HPDE6-E6E7 (cell line): ENCODE measurements around the gene TBC1D2.
"Not testable (repeated sequence)": the region's sequence is repeated elsewhere in the genome, so short reads cannot be mapped to it uniquely, and the experiment has no call there.

Source experiments
- DNase-seq: peaks from one replicate; pipeline ENCODE4 v3.0.0; 2011; ENCODE audit warnings: missing footprints; ENCODE audit errors: extremely low spot score

TBC1D2 gene, protein sequence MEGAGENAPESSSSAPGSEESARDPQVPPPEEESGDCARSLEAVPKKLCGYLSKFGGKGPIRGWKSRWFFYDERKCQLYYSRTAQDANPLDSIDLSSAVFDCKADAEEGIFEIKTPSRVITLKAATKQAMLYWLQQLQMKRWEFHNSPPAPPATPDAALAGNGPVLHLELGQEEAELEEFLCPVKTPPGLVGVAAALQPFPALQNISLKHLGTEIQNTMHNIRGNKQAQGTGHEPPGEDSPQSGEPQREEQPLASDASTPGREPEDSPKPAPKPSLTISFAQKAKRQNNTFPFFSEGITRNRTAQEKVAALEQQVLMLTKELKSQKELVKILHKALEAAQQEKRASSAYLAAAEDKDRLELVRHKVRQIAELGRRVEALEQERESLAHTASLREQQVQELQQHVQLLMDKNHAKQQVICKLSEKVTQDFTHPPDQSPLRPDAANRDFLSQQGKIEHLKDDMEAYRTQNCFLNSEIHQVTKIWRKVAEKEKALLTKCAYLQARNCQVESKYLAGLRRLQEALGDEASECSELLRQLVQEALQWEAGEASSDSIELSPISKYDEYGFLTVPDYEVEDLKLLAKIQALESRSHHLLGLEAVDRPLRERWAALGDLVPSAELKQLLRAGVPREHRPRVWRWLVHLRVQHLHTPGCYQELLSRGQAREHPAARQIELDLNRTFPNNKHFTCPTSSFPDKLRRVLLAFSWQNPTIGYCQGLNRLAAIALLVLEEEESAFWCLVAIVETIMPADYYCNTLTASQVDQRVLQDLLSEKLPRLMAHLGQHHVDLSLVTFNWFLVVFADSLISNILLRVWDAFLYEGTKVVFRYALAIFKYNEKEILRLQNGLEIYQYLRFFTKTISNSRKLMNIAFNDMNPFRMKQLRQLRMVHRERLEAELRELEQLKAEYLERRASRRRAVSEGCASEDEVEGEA

GRCh38 chr9:98255578-98256296 is at the start of gene TBC1D2:
Gene TBC1D2 (minus strand): TSS chr9:98255649. CDS start chr9:98255541, 108 bp downstream.
- DNase-seq = peak; percentile 94

DNA sequence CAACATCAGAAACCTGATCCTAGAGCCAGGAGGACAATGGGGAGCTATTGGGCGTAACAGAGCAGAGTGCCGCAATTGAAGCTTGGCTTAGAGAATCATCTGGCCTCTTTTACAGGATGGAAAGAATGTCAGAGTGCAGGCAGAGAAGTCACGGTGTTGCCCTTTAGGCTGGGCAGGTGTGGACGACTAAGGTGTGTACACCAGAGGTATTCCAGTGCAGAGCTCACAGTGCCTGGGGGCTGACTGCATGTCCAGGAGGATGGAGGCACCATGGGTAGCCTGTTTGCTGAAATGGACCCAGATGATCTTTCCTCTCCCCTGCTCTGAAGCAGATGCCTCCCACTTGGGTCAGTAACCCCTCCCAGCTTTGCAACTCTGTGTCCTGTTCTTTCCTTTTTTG is 48.9 kb upstream of the TBC1D2 start:
- no peak for DNase-seq

DNA sequence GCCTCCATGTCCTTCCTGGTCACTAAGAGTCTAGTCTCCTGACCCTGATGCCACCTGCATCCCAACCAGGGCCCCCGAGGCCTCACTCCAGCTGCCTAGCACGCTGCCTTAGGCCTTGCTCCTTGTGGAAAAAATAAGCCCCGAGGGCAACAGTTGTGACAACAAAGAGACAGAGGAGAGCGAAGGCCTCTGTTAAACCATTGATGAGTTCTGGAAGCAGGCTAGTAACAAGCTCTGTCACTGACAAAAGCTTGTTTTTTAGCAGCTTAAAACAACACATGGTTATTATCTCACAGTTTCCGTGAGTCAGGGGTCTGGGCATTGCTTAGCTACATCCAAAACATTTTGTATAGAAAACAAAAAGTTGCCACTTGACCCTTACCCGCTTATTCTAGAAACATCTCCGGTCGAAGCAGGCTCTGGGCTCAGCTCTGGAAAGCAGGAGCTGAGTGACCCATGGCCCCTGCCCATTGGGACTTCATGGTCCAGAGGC is 48.2 kb upstream of the TBC1D2 start:
- DNase-seq = no peak

DNA sequence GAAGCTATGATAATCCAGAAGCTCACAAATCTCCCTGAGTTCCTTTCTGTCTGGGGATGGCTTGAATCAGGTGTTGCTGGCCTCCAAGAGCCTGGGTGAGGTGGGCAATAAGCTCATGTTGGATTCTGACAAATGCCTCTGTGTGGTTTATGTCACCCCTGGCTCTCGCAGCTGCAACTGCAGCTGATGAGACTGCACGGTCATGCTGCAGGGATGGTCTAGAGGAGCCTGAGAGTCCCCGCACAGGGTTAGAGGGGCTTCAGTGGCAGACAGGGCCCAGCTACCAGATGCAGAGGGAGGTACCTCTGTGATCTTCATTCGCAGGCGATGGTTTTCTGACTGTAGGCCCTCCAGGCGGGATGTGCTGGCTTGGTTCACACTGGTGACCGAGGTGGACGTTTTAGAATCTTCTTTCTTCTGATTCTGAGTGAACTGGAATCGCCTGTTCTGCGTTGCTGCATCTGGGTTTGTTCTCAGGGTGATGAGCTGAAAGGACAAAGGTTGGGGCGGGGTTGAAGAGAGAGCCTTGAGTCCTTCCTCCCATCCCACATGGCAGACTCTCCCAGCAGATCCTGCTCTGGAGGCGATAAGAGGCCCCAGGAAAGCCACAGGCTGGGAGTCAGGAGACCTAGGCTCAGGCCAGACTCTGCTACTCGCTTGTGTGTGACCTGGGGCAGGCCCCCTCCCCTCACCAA is 47.6 kb upstream of the TBC1D2 start:
- no peak for DNase-seq

DNA sequence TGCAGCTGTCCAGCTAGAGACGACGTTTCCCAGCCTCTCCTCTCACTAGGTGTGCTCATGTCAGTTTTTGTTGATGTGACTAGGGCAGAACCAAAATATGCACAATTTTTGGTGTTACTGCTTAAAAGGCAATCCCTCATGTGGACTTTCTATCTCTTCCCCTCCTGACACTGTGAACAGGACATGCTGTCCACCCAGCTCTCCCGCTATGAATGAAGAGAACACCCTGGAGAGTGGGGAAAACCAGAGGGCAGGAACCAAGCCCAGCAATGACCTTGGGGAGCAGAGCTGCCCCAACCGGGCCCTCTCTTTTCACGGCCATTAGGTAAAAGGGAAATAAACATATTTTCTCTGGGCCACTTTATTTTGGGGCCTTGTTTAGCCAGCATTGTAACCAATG is 46.7 kb upstream of the TBC1D2 start:
- DNase-seq = no peak

DNA sequence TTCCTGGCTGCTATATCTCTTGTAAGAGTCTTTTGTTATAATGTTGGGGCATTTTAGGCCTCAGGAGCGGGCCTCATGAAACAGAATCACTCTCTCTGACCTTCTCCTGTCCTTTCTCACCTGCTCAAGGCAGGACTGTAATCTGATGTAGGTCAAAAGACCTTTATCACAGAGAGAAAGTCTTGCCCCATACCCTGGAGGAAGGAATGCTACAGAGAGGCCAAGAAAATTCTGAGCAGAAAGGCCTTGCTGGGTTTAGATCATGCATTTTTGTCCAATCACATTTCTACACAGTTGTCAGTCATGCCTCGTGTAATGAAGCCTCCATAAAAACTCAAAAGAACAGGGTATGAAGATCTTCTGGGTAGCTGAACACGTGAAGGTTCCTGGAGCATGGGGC is 45.2 kb upstream of the TBC1D2 start:
- DNase-seq = no peak

- DNase-seq = no peak
Observed at GRCh38 chr9:98298476-98298875, 43.0 kb upstream of the TBC1D2 start.

GRCh38 chr9:98295824-98296223 is 40.4 kb upstream of the TBC1D2 start:
- DNase-seq = no peak

GRCh38 chr9:98291820-98292219 is 36.4 kb upstream of the TBC1D2 start:
- DNase-seq = no peak

GRCh38 chr9:98290411-98290810 is 35.0 kb upstream of the TBC1D2 start:
- DNase-seq = no peak

- DNase-seq = no peak
Observed at GRCh38 chr9:98289614-98290201, 34.3 kb upstream of the TBC1D2 start.

DNA sequence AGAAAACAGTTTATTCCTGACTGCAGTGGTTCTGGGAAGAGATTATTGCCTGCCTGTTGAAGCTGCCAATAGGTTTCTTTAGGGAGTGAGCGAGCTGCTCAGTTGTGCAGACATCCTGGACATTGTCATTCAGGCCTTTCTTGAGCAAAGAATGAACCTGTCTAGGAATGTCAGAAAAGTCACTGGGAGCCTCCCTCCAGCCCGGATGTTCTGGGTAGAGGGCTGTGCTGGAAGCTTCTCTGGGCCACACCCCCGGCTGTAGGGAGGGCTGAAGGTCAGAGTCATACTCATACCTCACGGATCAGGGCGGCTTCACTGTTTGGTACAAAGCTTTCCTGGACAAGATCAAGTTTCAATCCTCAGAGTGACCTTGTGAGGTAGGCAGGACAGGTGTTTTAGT is 33.4 kb upstream of the TBC1D2 start:
- no peak for DNase-seq

- DNase-seq = no peak
Observed at GRCh38 chr9:98287384-98287783, 31.9 kb upstream of the TBC1D2 start.

DNA sequence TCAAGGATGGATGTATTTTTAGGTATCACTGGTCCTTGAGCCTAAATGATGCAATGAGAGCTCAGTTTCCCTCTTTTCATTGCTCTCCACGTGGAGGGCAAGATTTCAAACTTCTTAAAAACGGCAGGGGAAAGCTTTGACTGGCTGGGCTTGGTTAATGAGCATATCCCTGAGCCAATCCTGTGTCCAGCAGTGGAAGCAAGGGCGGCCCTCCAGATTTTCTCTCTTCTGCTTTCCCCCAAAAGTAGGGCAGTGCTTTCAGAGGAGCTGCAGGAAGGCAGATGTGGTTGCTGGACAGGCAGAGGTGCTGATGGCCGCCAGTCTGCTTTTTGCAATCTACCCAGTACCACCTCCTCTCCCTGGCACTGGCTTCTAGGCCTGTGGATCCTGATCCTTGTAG is 30.0 kb upstream of the TBC1D2 start:
- DNase-seq = no peak

GRCh38 chr9:98284754-98285153 is 29.3 kb upstream of the TBC1D2 start:
- DNase-seq = no peak

DNA sequence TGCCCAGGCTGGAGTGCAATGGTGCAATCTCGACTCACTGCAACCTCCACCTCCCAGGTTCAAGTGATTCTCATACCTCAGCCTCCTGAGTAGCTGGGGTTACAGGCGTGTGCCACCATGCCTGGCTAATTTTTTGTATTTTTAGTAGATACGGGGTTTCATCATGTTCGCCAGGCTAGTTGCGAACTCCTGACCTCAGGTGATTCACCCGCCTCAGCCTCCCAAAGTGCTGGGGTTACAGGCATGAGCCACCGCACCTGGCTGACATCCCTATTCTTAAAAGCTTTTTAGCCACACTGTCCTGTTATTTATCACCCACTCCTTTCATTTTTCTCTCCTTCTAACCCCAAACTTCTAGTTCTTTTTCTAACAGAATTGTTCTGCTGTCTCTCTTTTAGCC is 27.7 kb upstream of the TBC1D2 start:
- DNase-seq = not testable (repeated sequence)

DNA sequence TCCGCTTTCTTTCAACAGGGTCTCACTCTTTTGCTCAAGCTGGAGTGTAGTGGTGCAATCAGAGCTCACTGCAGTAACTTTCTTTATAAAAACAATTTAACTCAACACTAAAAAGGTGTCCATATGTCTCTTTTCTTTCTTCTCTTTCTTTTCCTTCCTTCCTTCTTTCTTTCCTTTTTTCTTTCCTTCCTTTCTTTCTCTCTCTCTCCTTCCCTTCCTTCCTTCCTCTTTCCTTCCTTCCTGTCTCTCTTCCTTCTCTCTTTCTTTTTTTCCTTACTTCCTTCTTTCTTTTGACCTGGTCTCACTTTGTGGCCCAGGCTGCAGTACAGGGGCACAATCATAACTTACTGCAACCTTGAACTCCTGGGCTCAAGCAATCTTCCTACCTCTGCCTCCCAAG is 25.8 kb upstream of the TBC1D2 start:
- no peak for DNase-seq

GRCh38 chr9:98280574-98280973 is 25.1 kb upstream of the TBC1D2 start:
- DNase-seq = no peak

DNA sequence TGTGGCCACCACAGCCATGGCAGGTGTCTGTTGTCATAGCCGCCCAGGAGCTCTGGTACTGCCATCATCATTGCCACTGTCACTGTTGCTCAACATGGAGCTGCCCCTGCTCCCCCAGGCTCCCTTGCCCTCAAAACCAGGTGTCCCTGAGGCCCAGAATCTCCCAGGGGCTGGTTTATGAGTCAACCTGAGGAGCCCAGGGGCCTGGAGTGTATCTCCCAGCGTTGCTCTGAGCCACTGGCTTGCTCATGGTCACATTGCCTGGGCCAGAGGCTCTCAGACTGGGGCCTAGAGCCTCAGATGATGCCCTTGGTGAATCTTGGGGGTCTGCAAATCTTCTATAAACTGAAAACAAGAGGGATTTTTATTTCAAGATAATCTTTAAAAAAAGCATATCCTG is 24.7 kb upstream of the TBC1D2 start:
- DNase-seq = no peak

DNA sequence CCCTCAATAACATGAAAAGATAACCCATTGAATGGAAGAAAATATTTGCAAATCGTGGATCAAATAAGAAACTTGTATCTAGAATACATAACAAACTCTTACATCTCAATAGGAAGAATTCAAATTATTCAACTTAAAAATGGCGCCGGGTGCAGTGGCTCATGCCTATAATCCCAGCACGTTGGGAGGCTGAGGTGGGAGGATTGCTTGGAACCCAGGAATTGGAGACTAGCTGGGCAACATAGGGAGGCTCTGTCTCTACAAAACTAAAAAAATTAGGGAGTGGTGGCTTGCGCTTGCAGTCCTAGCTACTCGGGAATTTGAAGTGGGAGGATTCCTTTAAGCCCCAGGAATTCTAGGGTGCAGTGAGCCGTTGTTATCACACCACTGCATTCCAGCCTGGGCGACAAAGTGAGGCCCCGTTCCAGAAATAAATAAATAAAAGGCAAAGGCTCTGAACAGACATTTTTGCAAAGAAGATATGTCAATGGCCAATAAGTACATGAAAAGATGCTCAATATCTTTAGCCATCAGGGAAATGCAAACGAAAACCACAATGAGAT is 21.5 kb upstream of the TBC1D2 start:
- DNase-seq = no peak

GRCh38 chr9:98275159-98275558 is 19.7 kb upstream of the TBC1D2 start:
- DNase-seq = no peak
